Measurements from ENCODE around the gene ATP9B. TPM values are rescaled to one million over a fixed set of nuclear protein-coding genes. Genes with fewer than 3 reads are reported as not detected.

Gene ATP9B
- total RNA-seq, 1 donor from 2014 or later = 33.2 TPM

DNA sequence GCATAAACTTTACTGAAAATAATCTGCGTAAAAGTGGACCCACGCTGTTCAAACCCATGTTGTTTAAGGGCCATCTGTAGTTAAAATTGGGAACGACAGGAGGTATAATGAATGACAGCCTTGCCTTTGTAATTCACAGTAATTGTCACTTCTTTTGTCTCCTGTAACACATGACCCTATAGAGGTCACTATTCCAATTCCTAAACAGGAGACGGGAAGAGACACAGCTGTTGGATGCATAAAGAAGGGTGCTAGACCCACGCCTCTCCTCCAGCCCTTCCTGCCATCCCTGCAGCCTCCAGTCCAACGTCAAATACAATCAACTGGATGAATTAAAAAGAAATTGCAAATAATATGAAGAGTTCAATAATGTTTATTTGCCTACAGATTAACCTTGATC, 263.5 kb downstream of the ATP9B start:
- no peaks in the 10 kb centered on the region for H3K4me1 ChIP-seq
- no peaks in the 10 kb centered on the region for H4K20me1 ChIP-seq (ENCODE audit: low read depth)
- H3K4me1 Mint-ChIP-seq = peaks cover 2% of the 10 kb centered on the region
- H2AFZ ChIP-seq (replicated peaks) = no peak overlapping the region
- H3K9me3 Mint-ChIP-seq = peaks cover 2% of the 10 kb centered on the region
- H3K27ac Mint-ChIP-seq = no peak overlapping the region
- TF ChIP-seq EZH2phosphoT487 (IDR thresholded peaks at IDR 0.05) = no peak
- TF ChIP-seq, protein P1, sequence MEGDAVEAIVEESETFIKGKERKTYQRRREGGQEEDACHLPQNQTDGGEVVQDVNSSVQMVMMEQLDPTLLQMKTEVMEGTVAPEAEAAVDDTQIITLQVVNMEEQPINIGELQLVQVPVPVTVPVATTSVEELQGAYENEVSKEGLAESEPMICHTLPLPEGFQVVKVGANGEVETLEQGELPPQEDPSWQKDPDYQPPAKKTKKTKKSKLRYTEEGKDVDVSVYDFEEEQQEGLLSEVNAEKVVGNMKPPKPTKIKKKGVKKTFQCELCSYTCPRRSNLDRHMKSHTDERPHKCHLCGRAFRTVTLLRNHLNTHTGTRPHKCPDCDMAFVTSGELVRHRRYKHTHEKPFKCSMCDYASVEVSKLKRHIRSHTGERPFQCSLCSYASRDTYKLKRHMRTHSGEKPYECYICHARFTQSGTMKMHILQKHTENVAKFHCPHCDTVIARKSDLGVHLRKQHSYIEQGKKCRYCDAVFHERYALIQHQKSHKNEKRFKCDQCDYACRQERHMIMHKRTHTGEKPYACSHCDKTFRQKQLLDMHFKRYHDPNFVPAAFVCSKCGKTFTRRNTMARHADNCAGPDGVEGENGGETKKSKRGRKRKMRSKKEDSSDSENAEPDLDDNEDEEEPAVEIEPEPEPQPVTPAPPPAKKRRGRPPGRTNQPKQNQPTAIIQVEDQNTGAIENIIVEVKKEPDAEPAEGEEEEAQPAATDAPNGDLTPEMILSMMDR (IDR thresholded peaks at IDR 0.05) = no peak
- H3K27me3 Mint-ChIP-seq (ENCODE audit: insufficient read depth, low read depth) = peaks cover 2% of the 10 kb centered on the region
- no peaks in the 10 kb centered on the region for H3K27me3 ChIP-seq
- H3F3A ChIP-seq (ENCODE audit: low read depth) = no peaks in the 10 kb centered on the region
- no peak for DNase-seq (ENCODE audit: low spot score)
- H3K27ac ChIP-seq = no peak overlapping the region
- H3K79me2 ChIP-seq (ENCODE audit: low read depth) = no peaks in the 10 kb centered on the region
- peaks cover 13% of the 10 kb centered on the region for H3K36me3 Mint-ChIP-seq
- no peak overlapping the region for H3K4me3 ChIP-seq
- H3K9me3 ChIP-seq (ENCODE audit: low read depth) = no peaks in the 10 kb centered on the region
- no peak overlapping the region for H3K9ac ChIP-seq
- H3K4me2 ChIP-seq = no peak overlapping the region
- no peaks in the 10 kb centered on the region for H3K36me3 ChIP-seq
- H3K4me3 Mint-ChIP-seq = no peak overlapping the region

DNA sequence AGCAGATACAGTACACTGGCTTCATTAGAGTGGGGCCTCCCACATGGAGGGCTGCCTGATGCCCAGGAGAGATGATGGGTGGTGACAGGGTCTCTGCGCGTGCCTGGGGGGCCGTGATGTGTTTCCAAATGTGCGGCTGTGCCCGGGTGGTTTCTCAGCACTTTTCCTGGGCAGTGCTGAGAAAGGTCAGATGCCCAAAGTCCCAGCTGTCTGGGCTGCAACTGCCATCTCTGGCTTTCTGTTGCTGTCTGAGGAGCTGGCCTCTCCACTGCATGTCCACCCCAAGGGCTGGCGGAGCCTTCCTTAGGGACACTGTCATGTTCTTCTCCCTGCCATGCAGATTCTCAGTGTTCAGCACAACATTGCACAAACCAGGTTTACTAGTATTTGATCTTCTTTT, 263.9 kb downstream of the ATP9B start:
- H3K27ac ChIP-seq = no peak overlapping the region
- no peak overlapping the region for H3K27ac Mint-ChIP-seq
- no peak overlapping the region for H3K4me3 Mint-ChIP-seq
- no peaks in the 10 kb centered on the region for H3F3A ChIP-seq (ENCODE audit: low read depth)
- peaks cover 12% of the 10 kb centered on the region for H3K36me3 Mint-ChIP-seq
- H3K9me3 ChIP-seq (ENCODE audit: low read depth) = no peaks in the 10 kb centered on the region
- H3K27me3 ChIP-seq = no peaks in the 10 kb centered on the region
- peaks cover 2% of the 10 kb centered on the region for H3K4me1 Mint-ChIP-seq
- TF ChIP-seq, protein P1 (IDR thresholded peaks at IDR 0.05) = no peak
- TF ChIP-seq EZH2 (IDR thresholded peaks at IDR 0.05) (no peak), EZH2phosphoT487 (IDR thresholded peaks at IDR 0.05) (no peak)
- DNase-seq (ENCODE audit: low spot score) = no peak
- no peak overlapping the region for H3K9ac ChIP-seq
- peaks cover under 1% of the 10 kb centered on the region for H3K27me3 Mint-ChIP-seq (ENCODE audit: insufficient read depth, low read depth)
- no peaks in the 10 kb centered on the region for H3K4me1 ChIP-seq
- no peaks in the 10 kb centered on the region for H3K36me3 ChIP-seq
- no peak overlapping the region for H3K4me3 ChIP-seq
- H3K9me3 Mint-ChIP-seq = peaks cover under 1% of the 10 kb centered on the region
- H3K4me2 ChIP-seq = no peak overlapping the region
- no peaks in the 10 kb centered on the region for H3K79me2 ChIP-seq (ENCODE audit: low read depth)
- H4K20me1 ChIP-seq (ENCODE audit: low read depth) = no peaks in the 10 kb centered on the region
- no peak overlapping the region for H2AFZ ChIP-seq (replicated peaks)

DNA sequence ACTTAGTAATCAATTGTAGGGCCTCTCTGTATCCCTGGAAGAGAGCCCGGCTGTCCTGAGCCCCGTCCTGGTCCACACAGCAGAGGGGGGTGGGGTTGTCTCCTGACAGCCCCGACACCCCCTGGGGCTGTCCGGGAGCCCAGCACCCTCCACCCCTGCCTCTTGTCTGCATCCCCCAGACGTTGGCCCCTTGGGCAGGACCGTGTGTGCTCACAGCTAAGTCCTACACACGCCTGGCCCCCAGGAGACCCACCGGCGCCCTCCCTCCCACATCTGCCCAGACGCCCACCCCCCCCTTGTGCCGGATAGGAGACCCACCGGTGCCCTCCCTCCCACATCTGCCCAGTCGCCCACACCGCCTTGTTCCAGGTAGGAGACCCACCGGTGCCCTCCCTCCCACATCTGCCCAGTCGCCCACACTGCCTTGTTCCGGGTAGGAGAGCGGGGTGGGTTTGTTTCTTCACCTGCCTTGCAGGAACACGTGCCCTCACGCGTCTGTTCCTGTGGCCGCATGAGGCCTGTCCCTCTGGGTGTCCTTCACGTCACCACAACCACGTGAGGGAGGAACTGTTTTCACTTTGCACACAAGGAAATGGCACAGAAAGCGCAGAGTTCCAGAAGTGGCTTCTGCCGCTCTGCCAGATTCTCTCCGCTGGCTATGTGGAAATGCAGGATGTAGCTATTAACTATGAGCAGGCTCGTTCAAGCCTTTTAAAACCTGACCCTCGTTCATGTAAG, 265.5 kb downstream of the ATP9B start:
- no peak overlapping the region for H3K4me3 ChIP-seq
- no peak overlapping the region for H3K9ac ChIP-seq
- Mint-ChIP-seq H3K4me3 (no peak overlapping the region), H3K36me3 (peaks cover 17% of the 10 kb centered on the region), H3K9me3 (no peaks in the 10 kb centered on the region), H3K27ac (peak overlapping the region; percentile 9), H3K4me1 (peaks cover 2% of the 10 kb centered on the region), H3K27me3 (ENCODE audit: insufficient read depth, low read depth) (no peaks in the 10 kb centered on the region)
- no peaks in the 10 kb centered on the region for H4K20me1 ChIP-seq (ENCODE audit: low read depth)
- H3K27me3 ChIP-seq = no peaks in the 10 kb centered on the region
- no peaks in the 10 kb centered on the region for H3K79me2 ChIP-seq (ENCODE audit: low read depth)
- no peaks in the 10 kb centered on the region for H3K36me3 ChIP-seq
- H3K9me3 ChIP-seq (ENCODE audit: low read depth) = no peaks in the 10 kb centered on the region
- TF ChIP-seq, protein P1 (IDR thresholded peaks at IDR 0.05) = no peak
- H3K27ac ChIP-seq = no peak overlapping the region
- no peak for DNase-seq (ENCODE audit: low spot score)
- no peaks in the 10 kb centered on the region for H3K4me1 ChIP-seq
- H3F3A ChIP-seq (ENCODE audit: low read depth) = no peaks in the 10 kb centered on the region
- H3K4me2 ChIP-seq = no peak overlapping the region
- no peak overlapping the region for H2AFZ ChIP-seq (replicated peaks)
